H1 (cell line): ENCODE data around the gene ZNF77. TPM values are rescaled to one million over a fixed set of nuclear protein-coding genes. Genes with fewer than 3 reads are reported as not detected.

Experiments used
- CTCF ChIA-PET: fragments of 300-600 bp; sonication (Branson Sonifier 250); formaldehyde crosslinking; loops from one replicate; lab custom pipeline; 2021; ENCODE audit not compliant: partially characterized antibody; lab: Charles Lee
- POLR2A ChIA-PET: fragments of 300-600 bp; sonication (Branson Sonifier 250); formaldehyde crosslinking; loops from one replicate; lab custom pipeline; 2021; ENCODE audit warnings: inconsistent platforms; ENCODE audit not compliant: partially characterized antibody; lab: Charles Lee
- DNase-seq, 2 experiments: peaks; one replicate each; pipeline versions ENCODE4 v3.0.0 to v3.0.0-alpha.2; 2010 to 2022; ENCODE audit warnings: low spot score in 2 of 2, low read depth in 1 of 2, mixed read lengths in 1 of 2
- FAIRE-seq: peaks from 2 replicates; lab custom pipeline; 2011; peaks lifted over from hg19 to GRCh38; lab: Jason Lieb, UNC
- H2AFZ ChIP-seq: 2 replicates; pipeline ENCODE4 v1.8.1; 2012; ENCODE audit warnings: low read length, inconsistent platforms
- H2AK5ac ChIP-seq: 2 replicates; pipeline ENCODE4 v1.6.1; 2013; ENCODE audit warnings: low read depth, low read length
- H2BK120ac ChIP-seq: replicated peaks from 2 replicates; pipeline ENCODE3; 2013; ENCODE audit warnings: low read depth, low read length, inconsistent platforms
- H2BK12ac ChIP-seq: 2 replicates; pipeline ENCODE4 v1.6.1; 2013; ENCODE audit warnings: low read depth, low read length
- H2BK15ac ChIP-seq: 2 replicates; pipeline ENCODE4 v1.6.1; 2013; ENCODE audit warnings: low read length
- H2BK20ac ChIP-seq: 2 replicates; pipeline ENCODE4 v1.6.1; 2013; ENCODE audit warnings: low read length
- H2BK5ac ChIP-seq: 2 replicates; pipeline ENCODE4 v1.6.1; 2013; ENCODE audit warnings: low read depth, low read length
- H3K14ac ChIP-seq: 2 replicates; pipeline ENCODE4 v1.6.1; 2013; ENCODE audit warnings: inconsistent platforms; ENCODE audit not compliant: insufficient read length
- H3K18ac ChIP-seq: 2 replicates; pipeline ENCODE4 v1.6.1; 2013; ENCODE audit warnings: low read length; ENCODE audit errors: extremely low read depth
- H3K23ac ChIP-seq: 2 replicates; pipeline ENCODE4 v1.6.1; 2013; ENCODE audit warnings: inconsistent platforms; ENCODE audit not compliant: insufficient read length
- H3K23me2 ChIP-seq: 2 replicates; pipeline ENCODE4 v1.6.1; 2013; ENCODE audit warnings: low read depth, low read length
- H3K27ac ChIP-seq: 2 replicates; pipeline ENCODE4 v1.6.1; 2011; ENCODE audit warnings: low read depth, low read length, inconsistent platforms
- H3K27me3 ChIP-seq, 4 experiments: replicated peaks in 1 of 4; 1 replicate in 1 of 4; 2 replicates in 3 of 4; pipeline versions ENCODE4 v1.6.1 to v1.8.1; 2011 to 2013; ENCODE audit warnings: low read length in 3 of 4, mild to moderate bottlenecking in 3 of 4, inconsistent platforms in 2 of 4, mixed read lengths in 2 of 4, moderate library complexity in 1 of 4; ENCODE audit not compliant: control insufficient read depth in 3 of 4, insufficient read depth in 3 of 4; ENCODE audit errors: extremely low read depth in 1 of 4
- H3K36me3 ChIP-seq, 4 experiments: 2 replicates each; pipeline versions ENCODE4 v1.6.1 to v1.8.1; 2011 to 2013; ENCODE audit warnings: mild to moderate bottlenecking in 4 of 4, low read length in 3 of 4, moderate library complexity in 2 of 4, control low read depth in 1 of 4, inconsistent platforms in 1 of 4; ENCODE audit not compliant: insufficient read depth in 4 of 4, control insufficient read depth in 2 of 4
- H3K4ac ChIP-seq: replicated peaks from 2 replicates; pipeline ENCODE3; 2013; ENCODE audit warnings: low read length, low read depth, mixed read lengths, inconsistent platforms; ENCODE audit not compliant: insufficient read length
- H3K4me1 ChIP-seq, 4 experiments: replicated peaks in 1 of 4; 1 replicate in 1 of 4; 2 replicates in 3 of 4; pipeline versions ENCODE4 v1.6.1 to v1.8.1; 2011 to 2013; ENCODE audit warnings: low read length in 3 of 4, inconsistent platforms in 2 of 4, mixed read lengths in 1 of 4; ENCODE audit not compliant: insufficient read depth in 4 of 4, control insufficient read depth in 3 of 4
- H3K4me2 ChIP-seq, 2 experiments: 2 replicates each; pipeline versions ENCODE4 v1.6.1 to v1.8.1; 2011 to 2013; ENCODE audit warnings: low read depth in 2 of 2, low read length in 2 of 2, control low read depth in 1 of 2, inconsistent platforms in 1 of 2, mild to moderate bottlenecking in 1 of 2; ENCODE audit not compliant: insufficient read depth in 1 of 2
- H3K4me3 ChIP-seq, 4 experiments: fragments of 200-600, 300-600 bp in 1 of 4; sonication (generic), shearing (Covaris generic), sonication (Bioruptor Twin) in 1 of 4; 2 replicates each; pipeline versions ENCODE4 v1.5.1 to v1.8.1; 2011 to 2016; ENCODE audit warnings: low read length in 4 of 4, low read depth in 3 of 4, control low read depth in 2 of 4, inconsistent platforms in 2 of 4, mild to moderate bottlenecking in 2 of 4, mixed read lengths in 1 of 4, moderate library complexity in 1 of 4; ENCODE audit not compliant: insufficient read depth in 2 of 4; ENCODE audit errors: extremely low read depth in 1 of 4
- H3K56ac ChIP-seq: replicated peaks from 2 replicates; pipeline ENCODE3; 2013; ENCODE audit warnings: low read depth, mild to moderate bottlenecking, mixed read lengths, low read length, inconsistent platforms; ENCODE audit not compliant: insufficient read length
- H3K79me1 ChIP-seq: 2 replicates; pipeline ENCODE4 v1.6.1; 2013; ENCODE audit warnings: low read depth, low read length, control low read depth
- H3K79me2 ChIP-seq, 2 experiments: 2 replicates each; pipeline versions ENCODE4 v1.6.1 to v1.8.1; 2012 to 2013; ENCODE audit warnings: low read length in 2 of 2, mild to moderate bottlenecking in 2 of 2, inconsistent platforms in 1 of 2; ENCODE audit not compliant: insufficient read depth in 2 of 2, control insufficient read depth in 1 of 2
- H3K9ac ChIP-seq, 4 experiments: replicated peaks in 1 of 4; 1 replicate in 1 of 4; 2 replicates in 3 of 4; pipeline versions ENCODE4 v1.6.1 to v1.8.1; 2011 to 2013; ENCODE audit warnings: low read depth in 3 of 4, low read length in 3 of 4, control low read depth in 2 of 4, mild to moderate bottlenecking in 2 of 4, moderate library complexity in 2 of 4, inconsistent platforms in 1 of 4; ENCODE audit errors: extremely low read depth in 1 of 4
- H3K9me3 ChIP-seq, 2 experiments: 2 replicates each; pipeline versions ENCODE4 v1.6.1 to v1.8.1; 2012 to 2013; ENCODE audit warnings: mild to moderate bottlenecking in 2 of 2, moderate library complexity in 2 of 2, control low read depth in 1 of 2, inconsistent platforms in 1 of 2, low read depth in 1 of 2, low read length in 1 of 2, mixed read lengths in 1 of 2; ENCODE audit not compliant: insufficient read depth in 2 of 2
- H4K20me1 ChIP-seq, 2 experiments: replicated peaks in 1 of 2; 2 replicates each; pipeline versions ENCODE3 to v1.8.1; 2011 to 2013; ENCODE audit warnings: inconsistent platforms in 2 of 2, low read length in 2 of 2, mild to moderate bottlenecking in 1 of 2; ENCODE audit not compliant: insufficient read depth in 2 of 2, control insufficient read depth in 1 of 2
- H4K5ac ChIP-seq: 2 replicates; pipeline ENCODE4 v1.6.1; 2013; ENCODE audit warnings: low read length, low read depth, mixed read lengths, inconsistent platforms; ENCODE audit not compliant: insufficient read length
- H4K8ac ChIP-seq: 2 replicates; pipeline ENCODE4 v1.8.0; 2013; ENCODE audit warnings: mild to moderate bottlenecking, moderate library complexity, low read length, inconsistent platforms; ENCODE audit not compliant: insufficient read depth; ENCODE audit errors: extremely low read depth
- H4K91ac ChIP-seq: replicated peaks from 2 replicates; pipeline ENCODE3; 2013; ENCODE audit warnings: low read length, mixed read lengths, inconsistent platforms; ENCODE audit not compliant: insufficient read length
- CEBPB ChIP-seq: IDR thresholded peaks from 2 replicates; pipeline ENCODE4 v1.6.1; 2012; ENCODE audit warnings: low read depth, low read length
- CHD1 ChIP-seq: IDR thresholded peaks from 2 replicates; pipeline ENCODE4 v1.6.1; 2012; ENCODE audit warnings: low read depth, low read length, improper control_type of control experiment
- NANOG ChIP-seq: IDR thresholded peaks from 2 replicates; pipeline ENCODE4 v1.6.1; 2011; ENCODE audit warnings: low read length, low read depth, mild to moderate bottlenecking, inconsistent platforms; ENCODE audit not compliant: insufficient read depth, poor library complexity, severe bottlenecking
- RBBP5 ChIP-seq: IDR thresholded peaks from 2 replicates; pipeline ENCODE4 v1.7.1; 2012; ENCODE audit warnings: low read depth, mild to moderate bottlenecking, inconsistent platforms, low read length, moderate library complexity, borderline replicate concordance
- SAP30 ChIP-seq: fragments of 300-600 bp; sonication (generic); IDR thresholded peaks from 2 replicates; pipeline ENCODE4 v1.7.1; 2012; ENCODE audit warnings: low read length, moderate library complexity, mild to moderate bottlenecking, inconsistent platforms; ENCODE audit not compliant: insufficient read depth, insufficient replicate concordance
- SP2 ChIP-seq: IDR thresholded peaks from 2 replicates; pipeline ENCODE4 v1.6.1; 2012; ENCODE audit warnings: mild to moderate bottlenecking, low read length, inconsistent platforms
- WGBS, 2 experiments: shearing (Covaris generic) in 1 of 2; methylation state at CpG; one replicate each; pipeline versions ENCODE4 v1.1.6 to v1.1.7; 2013 to 2015; ENCODE audit warnings: low lambda C conversion rate in 2 of 2, mixed read lengths in 2 of 2, inconsistent platforms in 1 of 2, low coverage in 1 of 2, missing lambda C conversion rate in 1 of 2; ENCODE audit not compliant: insufficient replicate concordance in 2 of 2, insufficient coverage in 1 of 2, insufficient read length in 1 of 2; ENCODE audit errors: extremely low coverage in 1 of 2, missing lambda C conversion rate in 1 of 2; 5-methylcytosine and 5-hydroxymethylcytosine counted together
- polyA plus RNA-seq, 7 experiments: library from polyadenylated mRNA; depleted of rRNA in 3 of 7; stranded (reverse) in 5 of 7; unstranded in 2 of 7; fragments of >200 nt in 5 of 7; fragments of 200-250 nt in 2 of 7; gene quantifications; 1 replicate in 5 of 7; 2 replicates in 1 of 7; 4 replicates in 1 of 7; pipeline versions ENCODE4 v1.2.1 to v1.2.3, GENCODE V29; 2011 to 2013; ENCODE audit warnings: missing spikeins in 2 of 7, mixed read lengths in 2 of 7
- total RNA-seq: library from RNA; stranded (reverse); fragmentation: NEBNext Ultra II Directional; extraction: Animal tissue kit (Norgen Biotek cat#: 25700); gene quantifications from 2 replicates; pipeline ENCODE4 v1.2.1, GENCODE V29; 2021

Gene ZNF77
- total and polyA plus RNA-seq, 2 of the 8 experiments (the other 6 are each of a cell fraction or from before 2014, with no cell fraction given): 2.9 to 4.7 TPM

GRCh38 chr19:2964874-2965273 is 20.1 kb upstream of the ZNF77 start:
- Histone ChIP-seq H3K79me2 (no peaks in the 10 kb centered on the region), H2BK15ac (no peak overlapping the region), H2BK120ac (no peak overlapping the region), H3K9me3 (no peaks in the 10 kb centered on the region), H3K4me3 (no peak overlapping the region), H3K18ac (no peak overlapping the region), H4K20me1 (no peaks in the 10 kb centered on the region), H2BK20ac (no peak overlapping the region), H2AK5ac (no peak overlapping the region), H3K79me1 (no peaks in the 10 kb centered on the region), H3K36me3 (no peaks in the 10 kb centered on the region), H3K14ac (no peak overlapping the region), H4K91ac (no peak overlapping the region), H3K56ac (no peak overlapping the region), H3K27me3 (no peaks in the 10 kb centered on the region), H3K4me2 (no peak overlapping the region), H2AFZ (no peak overlapping the region), H3K23me2 (no peaks in the 10 kb centered on the region), H3K23ac (no peak overlapping the region), H3K9ac (no peak overlapping the region), H4K5ac (no peak overlapping the region), H4K8ac (no peak overlapping the region), H2BK12ac (no peak overlapping the region), H3K4me1 (no peaks in the 10 kb centered on the region), H3K4ac (no peak overlapping the region), H2BK5ac (no peak overlapping the region), H3K27ac (no peak overlapping the region)
- POLR2A ChIA-PET: interaction anchor here (0.6 kb wide), 1 partner anchor 251 kb away, joined by 3 read pairs; no protein-coding TSS in a partner anchor
- DNase-seq (no peak), FAIRE-seq (no peak)
- CTCF ChIA-PET: interaction anchor here (0.6 to 18.9 kb wide), 11 partner anchors 8 to 199 kb away, joined by 3 to 260 read pairs (median 3); no protein-coding TSS in a partner anchor
- 93% methylated on average over 5 of the region's 5 CpGs; no CpG with 5 or more reads in 1 of the 2 experiments for WGBS, 2 experiments
- TF ChIP-seq CHD1 (no peak), NANOG (no peak), CEBPB (no peak), RBBP5 (no peak), SP2 (no peak), SAP30 (no peak)
